GM21390 (cell line): ENCODE results near the gene PLCL1.

ENCODE experiments used
- ATAC-seq: cut with Tn5 transposase; IDR thresholded peaks from one replicate; pipeline ENCODE4 v1.9.1; 2021; ENCODE audit not compliant: unreplicated experiment

Gene PLCL1

GRCh38 chr2:197884252-197884651 is 79.9 kb downstream of the PLCL1 start:
- no peak for ATAC-seq

DNA sequence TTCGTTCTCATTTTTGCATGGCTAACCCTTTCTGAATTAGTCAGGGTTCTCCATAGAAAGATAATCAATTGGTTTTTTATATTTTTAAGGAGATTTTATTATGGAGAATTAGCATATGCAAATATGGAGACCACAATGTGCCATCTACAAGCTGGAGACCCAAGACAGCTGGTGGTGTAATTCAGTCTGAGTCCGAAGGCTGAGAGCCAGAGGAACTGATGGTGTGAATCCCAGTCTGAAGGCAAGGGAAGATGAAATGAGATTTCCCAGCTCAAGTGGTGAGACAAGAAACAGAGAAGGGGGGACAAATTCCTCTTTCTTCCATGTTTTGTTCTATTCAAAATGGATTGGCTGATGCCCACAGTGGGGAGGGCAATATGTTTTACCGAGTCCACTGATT is 80.7 kb downstream of the PLCL1 start:
- no peak for ATAC-seq

DNA sequence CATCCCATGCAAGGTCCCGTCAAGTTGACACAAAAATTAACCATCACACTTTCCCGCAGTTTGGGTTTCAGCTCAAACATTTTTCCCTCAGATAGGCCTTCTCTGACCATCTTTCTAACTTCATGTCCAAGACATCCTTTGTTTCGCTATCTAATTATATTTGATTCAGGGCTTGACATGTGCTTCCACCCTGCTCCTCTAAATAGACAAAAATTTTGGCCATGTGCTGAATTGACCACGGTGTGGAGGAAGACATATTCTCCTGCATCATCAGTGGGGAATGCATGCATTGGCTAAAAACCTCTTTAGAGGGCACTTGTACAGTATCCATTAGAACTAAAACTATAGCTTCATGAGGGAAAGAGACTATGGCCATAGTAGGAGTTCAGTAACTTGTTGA is 81.2 kb downstream of the PLCL1 start:
- no peak for ATAC-seq

DNA sequence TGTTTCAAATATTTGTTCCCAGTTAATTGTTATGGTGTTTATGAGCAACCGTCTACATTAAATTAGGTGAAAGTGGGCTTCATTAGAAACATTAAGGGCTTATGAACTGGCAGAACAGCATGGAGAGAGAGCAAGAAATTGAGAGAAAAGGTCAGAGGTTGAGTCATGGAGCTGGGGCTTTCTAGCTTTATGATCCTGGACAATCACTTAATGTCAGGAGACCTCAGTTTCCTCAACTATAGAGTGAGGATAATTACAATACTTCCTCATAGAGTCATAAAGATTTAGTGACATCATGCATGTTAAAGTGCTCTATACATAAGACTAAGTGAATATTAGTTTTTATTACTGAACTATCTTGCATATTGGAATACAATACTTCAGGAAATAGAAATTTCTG is 83.9 kb downstream of the PLCL1 start:
- ATAC-seq = no peak

- ATAC-seq = peak; percentile 98
Observed at GRCh38 chr2:197889041-197889440, 84.6 kb downstream of the PLCL1 start.

DNA sequence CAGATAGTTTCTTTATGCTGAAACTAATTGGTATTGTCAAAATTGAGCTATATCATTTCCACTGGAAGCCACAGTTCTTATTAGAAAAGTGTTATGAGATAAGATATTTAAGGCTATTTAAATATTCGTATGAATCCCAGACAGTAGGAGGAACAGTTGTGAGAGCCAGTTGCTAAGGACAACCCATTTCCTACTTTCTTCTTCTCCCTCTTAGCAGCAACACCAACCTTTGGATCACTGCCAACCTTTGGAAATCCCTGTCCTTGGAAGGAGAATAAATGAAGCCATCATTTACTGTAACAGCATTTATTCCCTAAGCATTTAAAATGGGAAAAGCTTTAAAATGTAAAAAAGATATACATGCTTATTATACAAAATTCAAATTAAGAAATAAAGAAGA is 85.8 kb downstream of the PLCL1 start:
- no peak for ATAC-seq

GRCh38 chr2:197891897-197892442 is 87.6 kb downstream of the PLCL1 start:
- no peak for ATAC-seq

- peak; percentile 37 for ATAC-seq
Observed at GRCh38 chr2:197893403-197894177, 89.2 kb downstream of the PLCL1 start.

GRCh38 chr2:197894751-197895274 is 90.4 kb downstream of the PLCL1 start:
- no peak for ATAC-seq

DNA sequence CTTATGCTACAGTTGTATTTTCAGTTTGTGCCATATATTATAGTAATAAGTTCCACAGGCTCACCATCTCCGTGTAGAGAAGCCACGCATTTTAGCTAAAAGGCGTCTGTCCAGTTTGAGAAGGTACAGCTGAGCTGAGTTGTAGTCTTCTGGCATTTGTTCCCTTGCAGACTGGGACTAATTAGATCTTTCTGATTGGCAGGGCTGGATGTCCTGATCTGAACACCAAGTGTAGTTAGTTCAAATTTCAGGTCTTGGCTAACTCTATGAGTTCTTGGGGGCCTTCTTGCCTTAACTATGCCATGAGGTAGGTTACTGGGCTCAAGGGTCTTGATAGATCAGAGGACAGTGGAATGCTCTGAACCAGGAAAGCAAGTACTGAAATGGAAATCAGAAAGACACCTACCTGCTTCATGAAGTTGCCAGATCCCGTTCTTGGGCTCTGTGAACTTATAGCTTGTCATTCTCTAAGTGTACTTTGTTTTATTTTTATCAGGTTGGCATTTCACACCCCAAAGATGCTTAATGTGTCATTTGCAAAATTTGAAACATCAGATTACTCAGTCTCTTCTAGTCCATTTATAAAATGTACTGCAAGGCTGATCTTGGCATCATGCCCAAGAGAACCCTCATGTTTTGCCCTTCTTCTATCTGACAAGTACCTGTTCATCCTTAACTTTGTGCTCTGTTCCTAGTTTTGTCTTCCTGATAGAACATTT is 93.7 kb downstream of the PLCL1 start:
- ATAC-seq = no peak

- ATAC-seq = no peak
Observed at GRCh38 chr2:197904446-197904845, 100.1 kb downstream of the PLCL1 start.

DNA sequence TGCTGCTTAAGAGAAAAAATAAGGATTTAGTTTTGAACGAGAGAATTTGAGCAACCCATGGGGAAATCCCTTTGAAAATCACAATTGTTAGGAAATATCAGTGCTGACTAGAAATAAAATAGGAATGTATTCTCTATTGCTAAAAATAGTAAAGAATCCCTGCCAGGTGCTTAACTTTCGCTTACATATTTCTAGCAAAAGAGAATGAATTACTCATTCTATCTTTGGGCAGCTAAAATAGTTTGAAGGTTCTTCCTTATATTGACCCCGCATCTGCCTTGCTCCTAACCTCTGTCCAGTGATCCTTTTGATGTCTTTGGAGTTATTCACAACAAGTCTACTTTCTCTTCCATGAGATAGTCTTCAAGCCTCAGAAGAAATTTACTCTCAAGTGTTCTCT is 103.8 kb downstream of the PLCL1 start:
- ATAC-seq = no peak

DNA sequence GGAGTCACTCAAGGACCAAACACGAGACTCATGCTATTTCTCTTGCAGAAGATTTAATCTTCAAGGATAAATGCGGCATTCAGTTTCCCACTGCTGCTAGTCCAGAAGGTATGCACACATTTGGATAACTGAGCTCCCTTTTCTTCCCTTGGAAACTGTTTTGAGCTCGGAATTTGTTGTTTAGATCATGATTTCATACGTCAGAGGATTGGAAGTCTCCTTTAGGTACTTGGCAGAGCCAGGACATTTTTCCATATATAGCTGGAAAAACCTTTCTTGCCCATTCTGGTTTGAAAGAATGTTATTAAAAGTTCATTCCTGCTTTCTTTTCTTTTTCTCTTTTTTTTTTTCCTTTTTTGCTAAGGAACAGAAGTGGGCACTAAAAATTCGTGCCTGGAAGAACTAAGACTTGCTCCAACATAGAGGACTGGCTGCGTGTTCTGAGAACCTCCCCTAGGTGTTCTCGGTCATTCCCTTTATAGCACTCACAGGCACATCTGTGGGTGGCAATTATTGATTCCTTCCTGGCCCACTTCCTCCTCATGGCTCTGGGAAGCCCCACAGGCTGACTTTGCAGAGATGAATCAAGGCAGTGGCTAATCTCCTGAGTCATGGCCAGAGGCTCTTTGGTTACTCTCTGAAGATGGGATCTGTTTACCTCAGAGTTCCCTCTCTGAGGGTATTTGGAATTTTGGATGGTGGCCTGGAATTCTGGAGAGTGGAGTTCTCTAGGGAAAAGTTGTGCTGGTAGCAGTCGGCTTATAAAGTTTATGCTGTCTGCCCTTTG is 104.8 kb downstream of the PLCL1 start:
- no peak for ATAC-seq

- no peak for ATAC-seq
Observed at GRCh38 chr2:197911667-197912066, 107.3 kb downstream of the PLCL1 start.

DNA sequence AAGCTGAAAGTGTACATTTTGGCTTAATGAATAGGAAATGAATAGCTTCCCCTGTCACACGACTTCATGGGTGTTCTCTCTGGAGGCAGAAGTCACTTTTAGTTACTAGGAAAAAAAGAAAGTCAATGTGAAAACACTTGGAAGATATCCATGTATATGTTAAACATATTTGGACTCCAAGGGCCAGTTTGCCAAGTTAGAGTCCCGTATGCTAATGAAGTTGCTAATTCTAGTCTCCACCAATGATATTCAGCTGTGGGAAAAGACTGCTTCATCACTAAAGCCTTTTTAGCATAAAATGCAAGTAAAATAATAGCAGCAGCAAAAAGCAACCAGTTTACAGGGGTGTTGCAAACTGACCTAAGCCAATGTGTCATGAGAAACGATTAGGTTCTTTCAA is 108.7 kb downstream of the PLCL1 start:
- no peak for ATAC-seq

GRCh38 chr2:197914778-197915177 is 110.4 kb downstream of the PLCL1 start:
- no peak for ATAC-seq

DNA sequence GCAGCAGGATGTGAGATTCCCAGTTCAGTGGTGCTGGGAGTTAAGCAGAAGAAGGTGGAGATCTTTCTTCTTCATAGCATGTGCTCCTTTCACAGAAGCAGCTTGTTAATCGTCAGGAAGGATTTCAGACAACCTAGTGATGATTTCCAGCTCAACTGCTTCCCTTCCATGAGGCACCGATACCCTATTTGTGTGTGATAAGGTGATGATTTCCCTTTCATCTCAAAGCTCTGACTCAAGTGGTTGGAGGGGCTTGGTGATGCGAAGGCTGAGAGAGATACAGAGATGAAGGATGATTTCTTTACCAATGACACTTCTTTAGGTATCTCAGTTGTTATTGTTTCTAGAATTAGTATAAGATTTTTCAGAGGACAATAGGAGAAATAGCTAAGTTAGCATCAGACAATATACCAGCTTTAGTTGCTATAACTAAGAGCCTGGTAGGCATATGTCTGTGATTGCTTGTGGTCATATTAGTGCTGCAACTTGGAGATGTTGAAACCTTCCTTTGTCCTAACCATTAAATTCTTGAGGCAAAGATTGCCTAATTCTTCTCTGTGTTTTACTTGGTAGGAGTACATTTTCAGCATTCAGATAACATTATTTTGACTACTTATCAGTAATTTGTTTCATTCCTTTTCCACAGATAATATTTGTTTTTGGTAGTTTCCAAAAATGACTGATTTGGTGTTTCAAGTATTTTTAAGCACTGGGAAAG is 111.3 kb downstream of the PLCL1 start:
- no peak for ATAC-seq

GRCh38 chr2:197919487-197919886 is 115.1 kb downstream of the PLCL1 start:
- no peak for ATAC-seq

- ATAC-seq = no peak
Observed at GRCh38 chr2:197920088-197920487, 115.7 kb downstream of the PLCL1 start.

- no peak for ATAC-seq
Observed at GRCh38 chr2:197920592-197921201, 116.3 kb downstream of the PLCL1 start.
